OCI-LY7 (cell line): ENCODE data around the gene YAE1. TPM values are rescaled to one million over a fixed set of nuclear protein-coding genes. Genes with fewer than 3 reads are reported as not detected.

Experiments used
- BruUV-seq: library from RNA; stranded (reverse); fragments of 400-500 nt; replicated peaks from 2 replicates; lab custom pipeline; 2021; lab: Mats Ljungman, UMichigan
- CTCF ChIA-PET: fragments of 300-600 bp; sonication (Branson Sonifier 250); formaldehyde crosslinking; loops from one replicate; lab custom pipeline; 2022; ENCODE audit warnings: antibody characterized with exemption; ENCODE audit not compliant: unreplicated experiment; lab: Charles Lee
- POLR2A ChIA-PET: fragments of 300-600 bp; sonication (Branson Sonifier 250); formaldehyde crosslinking; loops from one replicate; lab custom pipeline; 2022; ENCODE audit warnings: antibody characterized with exemption; lab: Charles Lee
- DNase-seq: peaks from one replicate; pipeline ENCODE4 v3.0.0-alpha.2; 2015; ENCODE audit warnings: low spot score
- H2AFZ ChIP-seq: fragments of 200-600 bp; sonication (generic), shearing (Covaris generic); 2 replicates; pipeline ENCODE4 v1.6.1; 2014; ENCODE audit warnings: mild to moderate bottlenecking, antibody characterized with exemption, low read length, moderate library complexity
- H3K27ac ChIP-seq: fragments of 200-600 bp; sonication (generic); 2 replicates; pipeline ENCODE4 v1.5.1; 2014; ENCODE audit warnings: mixed run types, low read depth, mild to moderate bottlenecking, moderate library complexity, low read length, inconsistent platforms; ENCODE audit not compliant: poor library complexity, severe bottlenecking
- H3K36me3 ChIP-seq: fragments of 200-600 bp; sonication (generic); 2 replicates; pipeline ENCODE4 v1.6.1; 2014; ENCODE audit warnings: mild to moderate bottlenecking, antibody characterized with exemption, low read length, moderate library complexity, mixed read lengths; ENCODE audit not compliant: insufficient read depth
- H3K4me1 ChIP-seq: fragments of 200-600 bp; sonication (generic); 2 replicates; pipeline ENCODE4 v1.5.1; 2014; ENCODE audit warnings: mild to moderate bottlenecking, low read length; ENCODE audit not compliant: insufficient read depth, poor library complexity, severe bottlenecking
- H3K4me2 ChIP-seq: fragments of 200-600 bp; sonication (generic); 2 replicates; pipeline ENCODE4 v1.6.1; 2014; ENCODE audit warnings: mild to moderate bottlenecking, low read length
- H3K4me3 ChIP-seq: fragments of 200-600 bp; sonication (generic); 2 replicates; pipeline ENCODE4 v1.5.1; 2014; ENCODE audit warnings: mild to moderate bottlenecking, low read depth, low read length; ENCODE audit not compliant: poor library complexity, severe bottlenecking
- H3K79me2 ChIP-seq: fragments of 200-600 bp; sonication (generic); 2 replicates; pipeline ENCODE4 v1.6.1; 2016; ENCODE audit warnings: low read depth, mild to moderate bottlenecking, low read length, moderate library complexity, mixed read lengths; ENCODE audit not compliant: insufficient read depth
- H3K9me2 ChIP-seq: fragments of 200-600 bp; sonication (generic); 2 replicates; pipeline ENCODE4 v1.6.1; 2016; ENCODE audit warnings: mild to moderate bottlenecking, low read length, mixed read lengths; ENCODE audit not compliant: insufficient read depth
- H3K9me3 ChIP-seq: fragments of 200-600 bp; sonication (generic); 2 replicates; pipeline ENCODE4 v1.6.1; 2014; ENCODE audit warnings: mild to moderate bottlenecking, mixed run types, low read length, mixed read lengths
- H4K20me1 ChIP-seq: fragments of 200-600 bp; sonication (generic); 2 replicates; pipeline ENCODE4 v1.6.1; 2014; ENCODE audit warnings: mild to moderate bottlenecking, antibody characterized with exemption, low read length, moderate library complexity, mixed read lengths; ENCODE audit not compliant: insufficient read depth
- CTCF ChIP-seq: fragments of 200-600 bp; sonication (generic); conservative IDR thresholded peaks from 2 replicates; pipeline ENCODE4 v1.5.1; 2014; ENCODE audit warnings: mild to moderate bottlenecking, antibody characterized with exemption, low read length, moderate library complexity, mixed read lengths
- EZH2phosphoT487 ChIP-seq: fragments of 200-600 bp; sonication (generic); IDR thresholded peaks from 2 replicates; pipeline ENCODE4 v1.6.1; 2018; ENCODE audit warnings: low read depth, borderline replicate concordance, mild to moderate bottlenecking, mixed run types, antibody characterized with exemption, low read length, moderate library complexity, mixed read lengths
- intact Hi-C: fragments of 100-400 bp; cut with micrococcal nuclease; formaldehyde crosslinking; loops from one replicate; pipeline ENCODE4 v1.10.0; 2022; ENCODE audit not compliant: unreplicated experiment
- total RNA-seq, 2 experiments: library from RNA; depleted of rRNA in 1 of 2; stranded (reverse); fragments of >200 nt in 1 of 2; shearing (Covaris generic) in 1 of 2; gene quantifications; 2 replicates each; pipeline ENCODE4 v1.2.3, GENCODE V29; 2014 to 2022

YAE1 gene
- total RNA-seq, 2 experiments from 2014 or later, result 17.3 to 37.5 TPM

DNA sequence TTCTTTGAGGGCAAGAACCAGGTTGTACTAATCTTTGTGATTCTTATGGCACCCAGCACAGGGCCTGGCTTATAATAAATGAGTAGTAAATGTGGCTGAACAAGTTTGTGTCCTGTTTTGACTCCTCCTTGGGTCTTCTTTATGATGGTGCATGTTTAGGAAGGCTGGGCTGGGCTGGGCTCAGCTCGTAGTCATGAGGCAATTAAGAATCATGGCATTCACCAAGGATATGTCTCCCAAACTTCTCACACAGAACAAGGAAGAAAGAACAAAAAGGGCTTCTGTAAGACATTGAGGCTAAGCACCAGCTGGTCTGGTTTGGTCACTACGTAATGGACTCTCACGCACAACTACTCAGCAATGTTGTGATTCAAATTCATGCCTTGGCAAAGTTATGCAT lies 30.5 kb upstream of the YAE1 start:
- no TSS peak for BruUV-seq
- no peaks in the 10 kb centered on the region for H3K9me3 ChIP-seq
- H3K27ac ChIP-seq, result no peak overlapping the region
- H3K4me1 ChIP-seq, result no peaks in the 10 kb centered on the region
- H3K36me3 ChIP-seq, result no peaks in the 10 kb centered on the region
- no peaks in the 10 kb centered on the region for H4K20me1 ChIP-seq
- intact Hi-C loops, result no loop called here
- no peaks in the 10 kb centered on the region for H3K79me2 ChIP-seq
- H3K4me3 ChIP-seq, result no peak overlapping the region
- DNase-seq, result no peak
- H3K9me2 ChIP-seq, result no peaks in the 10 kb centered on the region
- POLR2A ChIA-PET, result interaction anchor here (0.6 kb wide), 1 partner anchor 1103 kb away, joined by 5 read pairs; no protein-coding TSS in a partner anchor
- no peak overlapping the region for H2AFZ ChIP-seq
- TF ChIP-seq CTCF (no peak), EZH2phosphoT487 (no peak)
- CTCF ChIA-PET, result no interaction called here
- no peak overlapping the region for H3K4me2 ChIP-seq

DNA sequence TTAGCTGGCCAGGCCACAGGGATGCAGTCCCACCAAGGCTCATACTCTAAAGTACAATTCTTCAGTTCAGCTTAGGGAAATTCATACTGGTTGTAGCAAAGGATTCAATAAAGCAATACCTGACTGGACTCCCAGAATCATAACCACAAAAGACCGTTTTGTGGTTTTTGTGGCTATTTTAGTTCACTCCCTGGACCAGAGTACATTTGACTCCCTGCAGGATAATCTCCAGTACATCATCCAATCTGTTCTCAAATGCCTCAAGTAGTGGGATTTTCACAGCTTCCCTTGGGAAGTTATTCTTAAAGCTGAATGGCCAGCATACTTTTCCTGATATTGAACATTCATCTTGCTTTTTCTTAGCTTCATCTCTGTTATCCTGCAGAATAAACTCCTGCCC lies 29.3 kb upstream of the YAE1 start:
- Histone ChIP-seq H3K36me3 (no peaks in the 10 kb centered on the region), H3K9me3 (no peaks in the 10 kb centered on the region), H3K4me3 (no peak overlapping the region), H2AFZ (no peak overlapping the region), H3K27ac (no peak overlapping the region), H4K20me1 (no peaks in the 10 kb centered on the region), H3K4me2 (no peak overlapping the region), H3K4me1 (no peaks in the 10 kb centered on the region), H3K9me2 (no peaks in the 10 kb centered on the region), H3K79me2 (no peaks in the 10 kb centered on the region)
- DNase-seq, result no peak
- CTCF ChIA-PET, result no interaction called here
- intact Hi-C loops, result no loop called here
- POLR2A ChIA-PET, result interaction anchor here (0.6 kb wide), 1 partner anchor 69 kb away, joined by 3 read pairs; no protein-coding TSS in a partner anchor
- TF ChIP-seq CTCF, result no peak
- no peak for TF ChIP-seq EZH2phosphoT487
- BruUV-seq, result no TSS peak

GRCh38 chr7:39539816-39540215 lies 26.4 kb upstream of the YAE1 start:
- H2AFZ ChIP-seq, result no peak overlapping the region
- H3K79me2 ChIP-seq, result no peaks in the 10 kb centered on the region
- H3K4me2 ChIP-seq, result no peak overlapping the region
- no peaks in the 10 kb centered on the region for H4K20me1 ChIP-seq
- H3K4me3 ChIP-seq, result no peak overlapping the region
- H3K9me2 ChIP-seq, result no peaks in the 10 kb centered on the region
- ChIA-PET POLR2A (no interaction called here), CTCF (interaction anchor here (0.7 kb wide), 1 partner anchor 523 kb away, joined by 4 read pairs; no protein-coding TSS in a partner anchor)
- TF ChIP-seq CTCF, result no peak
- no peaks in the 10 kb centered on the region for H3K9me3 ChIP-seq
- H3K27ac ChIP-seq, result no peak overlapping the region
- no peak for DNase-seq
- H3K36me3 ChIP-seq, result no peaks in the 10 kb centered on the region
- no TSS peak for BruUV-seq
- intact Hi-C loops, result no loop called here
- no peaks in the 10 kb centered on the region for H3K4me1 ChIP-seq
